IMR-90 (cell line): ENCODE measurements around the gene CABP7. TPM values are rescaled to one million over a fixed set of nuclear protein-coding genes. Genes with fewer than 3 reads are reported as not detected.

Source experiments
- ATAC-seq: fragments of 200-7000 bp; cut with Tn5 transposase; 2 replicates; pipeline ENCODE4 v1.9.1; 2020; ENCODE audit warnings: low read depth, mild to moderate bottlenecking, moderate library complexity
- BruUV-seq: library from RNA; stranded (reverse); fragments of 400-500 nt; replicated peaks from 2 replicates; lab custom pipeline; 2021; lab: Mats Ljungman, UMichigan
- CTCF ChIA-PET: fragments of 300-600 bp; formaldehyde crosslinking; extraction: SDS; loops from one replicate; lab custom pipeline; 2021; ENCODE audit warnings: antibody characterized with exemption; lab: Yijun Ruan, JAX
- POLR2A ChIA-PET: fragments of 300-600 bp; sonication (Branson Sonifier 250); formaldehyde crosslinking; loops from one replicate; lab custom pipeline; 2022; ENCODE audit warnings: antibody characterized with exemption; ENCODE audit not compliant: unreplicated experiment; lab: Charles Lee
- DNase-seq: peaks from one replicate; pipeline ENCODE4 v3.0.0; 2013
- H2AFZ ChIP-seq: replicated peaks from 2 replicates; pipeline ENCODE3; 2013; ENCODE audit warnings: low read length, mild to moderate bottlenecking; ENCODE audit not compliant: poor library complexity
- H2AK5ac ChIP-seq: 2 replicates; pipeline ENCODE4 v1.6.1; 2013; ENCODE audit warnings: low read depth, low read length, inconsistent platforms
- H2AK9ac ChIP-seq: replicated peaks from 2 replicates; pipeline ENCODE3; 2013; ENCODE audit warnings: mild to moderate bottlenecking, low read depth, low read length, moderate library complexity; ENCODE audit not compliant: poor library complexity
- H2BK120ac ChIP-seq: 2 replicates; pipeline ENCODE4 v1.6.1; 2013; ENCODE audit warnings: low read depth, low read length, inconsistent platforms
- H2BK15ac ChIP-seq: 3 replicates; pipeline ENCODE4 v1.6.1; 2013; ENCODE audit warnings: low read depth, low read length, inconsistent platforms
- H2BK20ac ChIP-seq: 2 replicates; pipeline ENCODE4 v1.6.1; 2013; ENCODE audit warnings: low read depth, mild to moderate bottlenecking, inconsistent platforms, low read length, moderate library complexity
- H2BK5ac ChIP-seq: 2 replicates; pipeline ENCODE4 v1.6.1; 2013; ENCODE audit warnings: mild to moderate bottlenecking, low read depth, low read length, inconsistent platforms; ENCODE audit not compliant: poor library complexity, severe bottlenecking
- H3K14ac ChIP-seq: replicated peaks from 2 replicates; pipeline ENCODE4 v1.6.1; 2013; ENCODE audit warnings: low read depth, low read length, inconsistent platforms
- H3K18ac ChIP-seq: 2 replicates; pipeline ENCODE4 v1.6.1; 2013; ENCODE audit warnings: low read depth, low read length, control low read depth
- H3K23ac ChIP-seq: 2 replicates; pipeline ENCODE4 v1.6.1; 2013; ENCODE audit warnings: low read depth, low read length, inconsistent platforms
- H3K27ac ChIP-seq: 2 replicates; pipeline ENCODE4 v1.5.1; 2013; ENCODE audit warnings: mild to moderate bottlenecking, control low read depth, low read length; ENCODE audit not compliant: insufficient read depth
- H3K27me3 ChIP-seq: 2 replicates; pipeline ENCODE4 v1.6.1; 2013; ENCODE audit warnings: low read length; ENCODE audit not compliant: control insufficient read depth, insufficient read depth
- H3K36me3 ChIP-seq: 2 replicates; pipeline ENCODE4 v1.6.1; 2013; ENCODE audit warnings: low read length, mixed read lengths; ENCODE audit not compliant: control insufficient read depth, insufficient read depth
- H3K4ac ChIP-seq: 2 replicates; pipeline ENCODE4 v1.6.1; 2013; ENCODE audit warnings: low read depth, low read length, inconsistent platforms
- H3K4me1 ChIP-seq: 2 replicates; pipeline ENCODE4 v1.6.1; 2013; ENCODE audit warnings: low read length, mixed read lengths; ENCODE audit not compliant: control insufficient read depth, insufficient read depth
- H3K4me2 ChIP-seq: 2 replicates; pipeline ENCODE4 v1.6.1; 2013; ENCODE audit warnings: low read depth, mild to moderate bottlenecking, control low read depth, low read length, moderate library complexity
- H3K4me3 ChIP-seq: 2 replicates; pipeline ENCODE4 v1.5.1; 2013; ENCODE audit warnings: low read depth, mild to moderate bottlenecking, control low read depth, low read length, moderate library complexity; ENCODE audit not compliant: insufficient read depth
- H3K56ac ChIP-seq: 2 replicates; pipeline ENCODE4 v1.6.1; 2013; ENCODE audit warnings: low read length, inconsistent platforms; ENCODE audit not compliant: insufficient read depth; ENCODE audit errors: extremely low read depth
- H3K79me1 ChIP-seq, 2 experiments: 2 replicates each; pipeline ENCODE4 v1.6.1; 2013; ENCODE audit warnings: low read length in 2 of 2, inconsistent platforms in 1 of 2, low read depth in 1 of 2
- H3K9ac ChIP-seq: 2 replicates; pipeline ENCODE4 v1.6.1; 2013; ENCODE audit warnings: low read depth, low read length, control low read depth
- H3K9me1 ChIP-seq: 2 replicates; pipeline ENCODE4 v1.6.1; 2013; ENCODE audit warnings: low read length, inconsistent platforms; ENCODE audit not compliant: insufficient read depth
- H3K9me3 ChIP-seq: 2 replicates; pipeline ENCODE4 v1.6.1; 2013; ENCODE audit warnings: low read length; ENCODE audit not compliant: control insufficient read depth, insufficient read depth
- H4K20me1 ChIP-seq: 2 replicates; pipeline ENCODE4 v1.6.1; 2013; ENCODE audit warnings: low read length, inconsistent platforms; ENCODE audit not compliant: insufficient read depth
- H4K5ac ChIP-seq: 2 replicates; pipeline ENCODE4 v1.6.1; 2013; ENCODE audit warnings: mild to moderate bottlenecking, low read depth, low read length, control low read depth
- H4K8ac ChIP-seq, 2 experiments: 2 replicates each; pipeline ENCODE4 v1.6.1; 2013; ENCODE audit warnings: low read depth in 2 of 2, low read length in 2 of 2, control low read depth in 1 of 2, inconsistent platforms in 1 of 2
- H4K91ac ChIP-seq: 2 replicates; pipeline ENCODE4 v1.6.1; 2013; ENCODE audit warnings: low read depth, low read length, inconsistent platforms; ENCODE audit not compliant: insufficient read depth
- BHLHE40 ChIP-seq: fragments of 150-350 bp; IDR thresholded peaks from 2 replicates; pipeline ENCODE4 v1.6.1; 2016; ENCODE audit warnings: mild to moderate bottlenecking, low read depth, low read length
- CEBPB ChIP-seq: IDR thresholded peaks from 2 replicates; pipeline ENCODE4 v1.6.1; 2012; ENCODE audit warnings: low read depth, low read length, improper control_type of control experiment
- ELK1 ChIP-seq: fragments of 150-350 bp; IDR thresholded peaks from 2 replicates; pipeline ENCODE4 v1.6.1; 2016; ENCODE audit warnings: low read depth, mild to moderate bottlenecking, low read length, moderate library complexity, borderline replicate concordance
- FOS ChIP-seq: fragments of 150-350 bp; IDR thresholded peaks from 2 replicates; pipeline ENCODE4 v1.6.1; 2016; ENCODE audit warnings: low read depth, low read length
- MAFK ChIP-seq: IDR thresholded peaks from 2 replicates; pipeline ENCODE4 v1.6.1; 2012; ENCODE audit warnings: low read depth, low read length, improper control_type of control experiment
- NFE2L2 ChIP-seq: fragments of 150-350 bp; IDR thresholded peaks from 2 replicates; pipeline ENCODE4 v1.6.1; 2016; ENCODE audit warnings: low read depth, mild to moderate bottlenecking, low read length
- RCOR1 ChIP-seq: IDR thresholded peaks from 2 replicates; pipeline ENCODE4 v1.6.1; 2012; ENCODE audit warnings: mild to moderate bottlenecking, low read length, improper control_type of control experiment; ENCODE audit not compliant: insufficient replicate concordance
- SMC3 ChIP-seq: fragments of 150-350 bp; IDR thresholded peaks from 2 replicates; pipeline ENCODE4 v1.6.1; 2016; ENCODE audit warnings: low read depth, mild to moderate bottlenecking, antibody characterized with exemption, low read length, moderate library complexity
- USF2 ChIP-seq: fragments of 150-350 bp; IDR thresholded peaks from 2 replicates; pipeline ENCODE4 v1.6.1; 2017; ENCODE audit warnings: mild to moderate bottlenecking, antibody characterized with exemption, low read length, low read depth
- whole genome bisulfite sequencing, 2 experiments: methylation state at CpG; one replicate each; pipeline versions ENCODE4 v1.1.5 to v1.1.7; 2013; ENCODE audit warnings: missing lambda C conversion rate in 2 of 2; ENCODE audit not compliant: insufficient read length in 1 of 2; ENCODE audit errors: extremely low coverage in 2 of 2; 5-methylcytosine and 5-hydroxymethylcytosine counted together
- dilution Hi-C: fragments of 300-500 bp; cut with HindIII; formaldehyde crosslinking; loops from one replicate; pipeline ENCODE4 v1.14.3; 2018; ENCODE audit warnings: low sequenced_read_pairs; ENCODE audit not compliant: unreplicated experiment
- in situ Hi-C: fragments of 300-500 bp; cut with MboI; formaldehyde crosslinking; loops from 3 replicates; pipeline ENCODE4 v1.14.3; 2019; ENCODE audit warnings: low sequenced_read_pairs, inconsistent platforms, mixed read lengths
- intact Hi-C: fragments of 100-400 bp; cut with micrococcal nuclease; formaldehyde crosslinking; loops from 2 replicates; pipeline ENCODE4 v1.10.0; 2022
- polyA plus RNA-seq, 3 experiments: library from polyadenylated mRNA; depleted of rRNA; stranded (reverse); fragments of >200 nt; gene quantifications; 2 replicates each; pipeline ENCODE4 v1.2.3, GENCODE V29; 2012; ENCODE audit warnings: low replicate concordance in 1 of 3
- total RNA-seq: library from RNA; depleted of rRNA; stranded (reverse); fragments of >200 nt; gene quantifications from 2 replicates; pipeline ENCODE4 v1.2.3, GENCODE V29; 2012
- TF ChIP-seq, protein P1 (sequence below): conservative IDR thresholded peaks from 2 replicates; pipeline ENCODE4 v1.5.1; 2012; ENCODE audit warnings: mild to moderate bottlenecking, low read depth, low read length, improper control_type of control experiment

The CABP7 gene
- total and polyA plus RNA-seq, 2 of the 4 experiments (the other 2 are of a cell fraction) = under 0.01 to 0.03 TPM

DNA sequence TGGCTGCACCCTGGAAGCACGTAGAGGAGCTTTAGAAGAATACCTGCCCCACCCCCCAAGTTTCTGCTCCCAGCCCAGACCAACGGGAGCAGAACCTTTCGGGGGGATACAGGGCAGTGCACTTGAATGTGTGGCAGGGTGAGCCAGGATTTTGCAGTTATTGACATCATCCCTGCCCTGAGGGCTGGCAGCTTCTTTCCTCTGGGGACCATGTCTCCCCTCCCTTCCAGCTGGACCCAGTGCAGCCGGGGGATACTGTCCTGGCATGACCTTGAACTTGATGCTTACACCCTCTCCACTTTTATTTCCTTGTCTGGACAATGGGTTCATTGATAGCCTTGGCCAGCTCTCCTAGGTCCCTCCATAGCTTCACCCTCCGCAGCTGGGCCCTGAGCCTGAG lies 4.1 kb upstream of the CABP7 start:
- 50% methylated on average over 1 of the region's 5 CpGs; no CpG with 5 or more reads in 1 of the 2 experiments for WGBS, 2 experiments
- intact Hi-C loops = no loop called here

More for the DNA sequence above, 4.1 kb upstream of the CABP7 start:
- H3K79me1 ChIP-seq = no peaks in the 10 kb centered on the region
- H3K9me3 ChIP-seq = no peaks in the 10 kb centered on the region
- H2BK20ac ChIP-seq = no peak overlapping the region
- H4K8ac ChIP-seq = no peak overlapping the region
- H3K9me1 ChIP-seq = no peaks in the 10 kb centered on the region
- no peak overlapping the region for H4K91ac ChIP-seq
- POLR2A ChIA-PET = no interaction called here
- no peak overlapping the region for H3K18ac ChIP-seq
- H2BK15ac ChIP-seq = no peak overlapping the region
- no peaks in the 10 kb centered on the region for H3K4me1 ChIP-seq
- CTCF ChIA-PET = no interaction called here
- H2AK5ac ChIP-seq = no peak overlapping the region
- H3K9ac ChIP-seq = no peak overlapping the region
- H3K14ac ChIP-seq = no peak overlapping the region
- in situ Hi-C loops = no loop called here
- dilution Hi-C loops = no loop called here
- H3K27me3 ChIP-seq = peaks cover 65% of the 10 kb centered on the region
- H3K27ac ChIP-seq = no peak overlapping the region
- ATAC-seq (no peak), DNase-seq (no peak)
- H4K5ac ChIP-seq = no peak overlapping the region
- no peak overlapping the region for H2AFZ ChIP-seq
- no TSS peak for BruUV-seq
- no peaks in the 10 kb centered on the region for H3K36me3 ChIP-seq
- H3K4ac ChIP-seq = no peak overlapping the region
- no peak overlapping the region for H3K56ac ChIP-seq
- TF ChIP-seq, protein P1, sequence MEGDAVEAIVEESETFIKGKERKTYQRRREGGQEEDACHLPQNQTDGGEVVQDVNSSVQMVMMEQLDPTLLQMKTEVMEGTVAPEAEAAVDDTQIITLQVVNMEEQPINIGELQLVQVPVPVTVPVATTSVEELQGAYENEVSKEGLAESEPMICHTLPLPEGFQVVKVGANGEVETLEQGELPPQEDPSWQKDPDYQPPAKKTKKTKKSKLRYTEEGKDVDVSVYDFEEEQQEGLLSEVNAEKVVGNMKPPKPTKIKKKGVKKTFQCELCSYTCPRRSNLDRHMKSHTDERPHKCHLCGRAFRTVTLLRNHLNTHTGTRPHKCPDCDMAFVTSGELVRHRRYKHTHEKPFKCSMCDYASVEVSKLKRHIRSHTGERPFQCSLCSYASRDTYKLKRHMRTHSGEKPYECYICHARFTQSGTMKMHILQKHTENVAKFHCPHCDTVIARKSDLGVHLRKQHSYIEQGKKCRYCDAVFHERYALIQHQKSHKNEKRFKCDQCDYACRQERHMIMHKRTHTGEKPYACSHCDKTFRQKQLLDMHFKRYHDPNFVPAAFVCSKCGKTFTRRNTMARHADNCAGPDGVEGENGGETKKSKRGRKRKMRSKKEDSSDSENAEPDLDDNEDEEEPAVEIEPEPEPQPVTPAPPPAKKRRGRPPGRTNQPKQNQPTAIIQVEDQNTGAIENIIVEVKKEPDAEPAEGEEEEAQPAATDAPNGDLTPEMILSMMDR = no peak
- TF ChIP-seq ELK1 = no peak
- no peak for TF ChIP-seq RCOR1
- TF ChIP-seq FOS = no peak
- TF ChIP-seq CEBPB = no peak
- TF ChIP-seq BHLHE40 = no peak
- no peak for TF ChIP-seq MAFK
- TF ChIP-seq NFE2L2 = no peak
- TF ChIP-seq SMC3 = no peak
- no peak for TF ChIP-seq USF2
- H2BK120ac ChIP-seq = no peak overlapping the region
- H3K23ac ChIP-seq = no peak overlapping the region
- H2AK9ac ChIP-seq = no peak overlapping the region
- H2BK5ac ChIP-seq = no peak overlapping the region
- peaks cover 11% of the 10 kb centered on the region for H4K20me1 ChIP-seq
- no peak overlapping the region for H3K4me2 ChIP-seq
- H3K4me3 ChIP-seq = no peak overlapping the region
